ENCODE results near the gene CACNA2D2. TPM values are rescaled to one million over a fixed set of nuclear protein-coding genes. Genes with fewer than 3 reads are reported as not detected.

The CACNA2D2 gene
- total RNA-seq, 4 donors from 2014 or later, result 0.19 to 3.6 (median 0.94) TPM

GRCh38 chr3:50442945-50443579, 60.4 kb downstream of the CACNA2D2 start:
- no peak for ATAC-seq (ENCODE audit: low FRiP score)
- no peak for TF ChIP-seq CTCF (IDR thresholded peaks at IDR 0.05)

GRCh38 chr3:50441424-50442217, 61.8 kb downstream of the CACNA2D2 start:
- no peak for ATAC-seq (ENCODE audit: low FRiP score)
- no peak for DNase-seq (ENCODE audit: low spot score)
- no peak for TF ChIP-seq CTCF (IDR thresholded peaks at IDR 0.05)

More at GRCh38 chr3:50442945-50443579, 60.4 kb downstream of the CACNA2D2 start:
- no peak for DNase-seq (ENCODE audit: low spot score)

- DNase-seq (ENCODE audit: low spot score), result no peak
- no peak for ATAC-seq (ENCODE audit: low FRiP score)
- TF ChIP-seq CTCF (IDR thresholded peaks at IDR 0.05), result peak in 1 of 3 donors; percentile 18
Observed at GRCh38 chr3:50436114-50436674, 67.2 kb downstream of the CACNA2D2 start.

GRCh38 chr3:50435371-50436113, 67.9 kb downstream of the CACNA2D2 start:
- TF ChIP-seq CTCF (IDR thresholded peaks at IDR 0.05), result no peak
- DNase-seq (ENCODE audit: low spot score) (no peak), ATAC-seq (ENCODE audit: low FRiP score) (no peak)

- DNase-seq (ENCODE audit: low spot score) (no peak), ATAC-seq (ENCODE audit: low FRiP score) (no peak)
- TF ChIP-seq CTCF (IDR thresholded peaks at IDR 0.05), result no peak
Observed at GRCh38 chr3:50433954-50434353, 69.5 kb downstream of the CACNA2D2 start.

- ATAC-seq (ENCODE audit: low FRiP score) (no peak), DNase-seq (ENCODE audit: low spot score) (no peak)
- TF ChIP-seq CTCF (IDR thresholded peaks at IDR 0.05), result no peak
Observed at GRCh38 chr3:50430950-50431435, 72.4 kb downstream of the CACNA2D2 start.
